Duodenal mucosa (tissue), 2 donors: ENCODE data around the gene ZBTB20.

Experiments
- H3K27ac ChIP-seq: one replicate; pipeline ENCODE4 v1.7.0; 2013; ENCODE audit warnings: low read depth, low read length
- H3K27me3 ChIP-seq, 2 donors: one replicate each; pipeline ENCODE4 v1.7.0; 2013; ENCODE audit warnings: low read length in 2 of 2, control low read depth in 1 of 2; ENCODE audit not compliant: insufficient read depth in 2 of 2, control insufficient read depth in 1 of 2
- H3K36me3 ChIP-seq, 2 donors: one replicate each; pipeline ENCODE4 v1.7.0; 2013; ENCODE audit warnings: low read length in 2 of 2, control low read depth in 1 of 2; ENCODE audit not compliant: insufficient read depth in 2 of 2, control insufficient read depth in 1 of 2
- H3K4me1 ChIP-seq, 2 donors: one replicate each; pipeline ENCODE4 v1.7.0; 2013; ENCODE audit warnings: low read length in 2 of 2, control low read depth in 1 of 2; ENCODE audit not compliant: insufficient read depth in 2 of 2, control insufficient read depth in 1 of 2
- H3K4me3 ChIP-seq, 2 donors: one replicate each; pipeline ENCODE4 v1.7.0; 2013; ENCODE audit warnings: low read length in 2 of 2, low read depth in 1 of 2
- H3K9ac ChIP-seq, 2 donors: one replicate each; pipeline ENCODE4 v1.7.0; 2013; ENCODE audit warnings: low read length in 2 of 2, low read depth in 1 of 2
- H3K9me3 ChIP-seq, 2 donors: one replicate each; pipeline ENCODE4 v1.7.0; 2013; ENCODE audit warnings: low read length in 2 of 2, control low read depth in 1 of 2; ENCODE audit not compliant: control insufficient read depth in 1 of 2

ZBTB20 gene

GRCh38 chr3:115090712-115091111 is 56.4 kb downstream of the ZBTB20 start:
- Histone ChIP-seq H3K27ac (no peak overlapping the region), H3K9me3 (no peaks in the 10 kb centered on the region), H3K4me3 (no peak overlapping the region), H3K4me1 (peaks cover 5% of the 10 kb centered on the region in 2 donors), H3K27me3 (no peaks in the 10 kb centered on the region), H3K36me3 (no peaks in the 10 kb centered on the region), H3K9ac (no peak overlapping the region)

- Histone ChIP-seq H3K36me3 (no peaks in the 10 kb centered on the region), H3K4me1 (peaks cover 5% of the 10 kb centered on the region in 2 donors), H3K9ac (no peak overlapping the region), H3K4me3 (no peak overlapping the region), H3K27me3 (no peaks in the 10 kb centered on the region), H3K9me3 (no peaks in the 10 kb centered on the region), H3K27ac (no peak overlapping the region)
Measured at GRCh38 chr3:115089481-115089880, 57.6 kb downstream of the ZBTB20 start.

GRCh38 chr3:115087512-115087911 is 59.6 kb downstream of the ZBTB20 start:
- Histone ChIP-seq H3K27ac (no peak overlapping the region), H3K4me1 (peaks cover 2 to 5% of the 10 kb centered on the region in 2 donors)

GRCh38 chr3:115086344-115086743 is 60.7 kb downstream of the ZBTB20 start:
- Histone ChIP-seq H3K9me3 (no peaks in the 10 kb centered on the region), H3K9ac (no peak overlapping the region), H3K27ac (no peak overlapping the region), H3K4me3 (no peak overlapping the region), H3K4me1 (peaks cover 0 to 5% of the 10 kb centered on the region in 2 donors), H3K36me3 (no peaks in the 10 kb centered on the region), H3K27me3 (no peaks in the 10 kb centered on the region)

More at GRCh38 chr3:115087512-115087911, 59.6 kb downstream of the ZBTB20 start:
- H3K36me3 ChIP-seq: no peaks in the 10 kb centered on the region
- no peaks in the 10 kb centered on the region for H3K27me3 ChIP-seq
- H3K9ac ChIP-seq: no peak overlapping the region
- no peaks in the 10 kb centered on the region for H3K9me3 ChIP-seq
- no peak overlapping the region for H3K4me3 ChIP-seq

- Histone ChIP-seq H3K4me1 (peaks cover 0 to 5% of the 10 kb centered on the region in 2 donors), H3K4me3 (no peak overlapping the region), H3K9me3 (no peaks in the 10 kb centered on the region), H3K36me3 (no peaks in the 10 kb centered on the region), H3K27me3 (no peaks in the 10 kb centered on the region), H3K9ac (no peak overlapping the region), H3K27ac (no peak overlapping the region)
Measured at GRCh38 chr3:115085197-115085865, 61.8 kb downstream of the ZBTB20 start.

GRCh38 chr3:115084686-115085085 is 62.4 kb downstream of the ZBTB20 start:
- Histone ChIP-seq H3K9me3 (no peaks in the 10 kb centered on the region), H3K27ac (no peak overlapping the region), H3K9ac (no peak overlapping the region), H3K36me3 (no peaks in the 10 kb centered on the region), H3K27me3 (no peaks in the 10 kb centered on the region), H3K4me3 (no peak overlapping the region), H3K4me1 (peaks cover 0 to 5% of the 10 kb centered on the region in 2 donors)

- peaks cover 0 to 11% of the 10 kb centered on the region in 2 donors for H3K4me1 ChIP-seq
- H3K9ac ChIP-seq: no peak overlapping the region
- no peaks in the 10 kb centered on the region for H3K9me3 ChIP-seq
- H3K27ac ChIP-seq: no peak overlapping the region
- no peak overlapping the region for H3K4me3 ChIP-seq
- H3K36me3 ChIP-seq: no peaks in the 10 kb centered on the region
- no peaks in the 10 kb centered on the region for H3K27me3 ChIP-seq
Measured at GRCh38 chr3:115082260-115082659, 64.8 kb downstream of the ZBTB20 start.

- Histone ChIP-seq H3K27me3 (no peaks in the 10 kb centered on the region), H3K9ac (no peak overlapping the region), H3K4me3 (no peak overlapping the region), H3K36me3 (no peaks in the 10 kb centered on the region), H3K4me1 (peaks cover 0 to 13% of the 10 kb centered on the region in 2 donors), H3K9me3 (no peaks in the 10 kb centered on the region), H3K27ac (no peak overlapping the region)
Measured at GRCh38 chr3:115081444-115081843, 65.6 kb downstream of the ZBTB20 start.

GRCh38 chr3:115077501-115078250 is 69.4 kb downstream of the ZBTB20 start:
- H3K27me3 ChIP-seq: no peaks in the 10 kb centered on the region

GRCh38 chr3:115074502-115074901 is 72.6 kb downstream of the ZBTB20 start:
- H3K36me3 ChIP-seq: peaks cover 0 to under 1% of the 10 kb centered on the region in 2 donors
- no peak overlapping the region for H3K4me3 ChIP-seq
- no peak overlapping the region for H3K9ac ChIP-seq
- peaks cover 16 to 23% of the 10 kb centered on the region in 2 donors for H3K4me1 ChIP-seq
- no peak overlapping the region for H3K27ac ChIP-seq
- H3K9me3 ChIP-seq: no peaks in the 10 kb centered on the region
- H3K27me3 ChIP-seq: no peaks in the 10 kb centered on the region

More at GRCh38 chr3:115077501-115078250, 69.4 kb downstream of the ZBTB20 start:
- no peaks in the 10 kb centered on the region for H3K9me3 ChIP-seq
- H3K4me1 ChIP-seq: peaks cover 11 to 19% of the 10 kb centered on the region in 2 donors
- no peaks in the 10 kb centered on the region for H3K36me3 ChIP-seq
- no peak overlapping the region for H3K4me3 ChIP-seq
- no peak overlapping the region for H3K27ac ChIP-seq
- H3K9ac ChIP-seq: no peak overlapping the region
